GM21619 (cell line): ENCODE results near the gene ZNF575.
A peak's percentile ranks its signal among the peaks of the same experiment; 100 is the strongest.

Experiments
- ATAC-seq: cut with Tn5 transposase; IDR thresholded peaks from one replicate; pipeline ENCODE4 v1.9.1; 2021; ENCODE audit not compliant: unreplicated experiment

The ZNF575 gene, protein sequence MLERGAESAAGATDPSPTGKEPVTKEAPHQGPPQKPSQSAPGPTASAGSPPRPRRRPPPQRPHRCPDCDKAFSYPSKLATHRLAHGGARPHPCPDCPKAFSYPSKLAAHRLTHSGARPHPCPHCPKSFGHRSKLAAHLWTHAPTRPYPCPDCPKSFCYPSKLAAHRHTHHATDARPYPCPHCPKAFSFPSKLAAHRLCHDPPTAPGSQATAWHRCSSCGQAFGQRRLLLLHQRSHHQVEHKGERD

GRCh38 chr19:43532962-43533545 is at the start of gene ZNF575:
Gene ZNF575, plus strand, starts transcription at chr19:43533188. Its CDS starts 1,235 bp downstream, at chr19:43534423.
- ATAC-seq: peak; percentile 59

DNA sequence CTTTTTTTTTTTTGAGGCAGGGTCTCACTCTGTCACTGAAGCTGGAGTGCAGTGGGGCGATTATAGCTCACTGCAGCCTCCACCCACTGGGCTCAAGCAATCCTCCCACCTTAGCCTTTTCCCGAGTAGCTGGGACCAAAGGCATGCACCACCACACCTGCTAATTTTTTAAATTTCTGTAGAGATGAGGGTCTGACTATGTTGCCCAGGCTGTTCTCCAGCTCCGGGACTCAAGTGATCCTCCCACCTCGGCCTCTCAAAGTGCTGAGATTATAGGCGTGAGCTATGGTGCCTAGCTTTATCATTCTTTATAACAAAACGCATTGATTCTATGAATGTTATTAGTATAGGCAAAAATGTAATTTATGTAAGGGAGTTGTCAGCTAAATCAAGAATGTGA is 49.7 kb upstream of the ZNF575 start:
- no peak for ATAC-seq

- no peak for ATAC-seq
These were observed 47.0 kb upstream of the ZNF575 start for GRCh38 chr19:43485951-43486350.

- no peak for ATAC-seq
These were observed 46.6 kb upstream of the ZNF575 start for GRCh38 chr19:43486412-43486811.

- ATAC-seq: no peak
These were observed 44.8 kb upstream of the ZNF575 start for GRCh38 chr19:43488179-43488578.

- no peak for ATAC-seq
These were observed 43.7 kb upstream of the ZNF575 start for GRCh38 chr19:43489310-43489709.

GRCh38 chr19:43489979-43490599 is 42.9 kb upstream of the ZNF575 start:
- ATAC-seq: no peak

GRCh38 chr19:43490759-43491158 is 42.2 kb upstream of the ZNF575 start:
- no peak for ATAC-seq

- no peak for ATAC-seq
These were observed 37.9 kb upstream of the ZNF575 start for GRCh38 chr19:43495082-43495481.

DNA sequence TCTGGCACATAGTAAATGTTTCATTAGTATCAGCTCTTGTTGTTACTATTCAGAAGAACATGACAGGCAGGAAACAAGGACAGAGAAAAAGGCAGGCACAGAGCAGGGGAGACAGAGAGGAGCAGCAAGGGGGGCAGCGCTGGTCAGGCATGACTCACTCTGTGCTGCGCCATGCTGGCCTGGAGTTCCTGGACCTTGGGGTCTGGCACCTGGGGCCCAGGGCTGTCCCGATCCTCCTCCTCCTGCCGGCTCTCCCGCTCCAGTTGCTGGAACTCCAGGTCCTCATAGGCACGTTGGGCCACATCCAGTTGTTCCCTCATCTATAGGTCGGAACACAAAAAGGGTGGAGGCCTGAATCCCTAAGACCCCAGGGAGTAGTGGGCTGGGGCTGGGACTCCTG is 36.0 kb upstream of the ZNF575 start:
- ATAC-seq: no peak

GRCh38 chr19:43498233-43498842 is 34.6 kb upstream of the ZNF575 start:
- ATAC-seq: no peak

GRCh38 chr19:43499042-43499441 is 33.9 kb upstream of the ZNF575 start:
- no peak for ATAC-seq

DNA sequence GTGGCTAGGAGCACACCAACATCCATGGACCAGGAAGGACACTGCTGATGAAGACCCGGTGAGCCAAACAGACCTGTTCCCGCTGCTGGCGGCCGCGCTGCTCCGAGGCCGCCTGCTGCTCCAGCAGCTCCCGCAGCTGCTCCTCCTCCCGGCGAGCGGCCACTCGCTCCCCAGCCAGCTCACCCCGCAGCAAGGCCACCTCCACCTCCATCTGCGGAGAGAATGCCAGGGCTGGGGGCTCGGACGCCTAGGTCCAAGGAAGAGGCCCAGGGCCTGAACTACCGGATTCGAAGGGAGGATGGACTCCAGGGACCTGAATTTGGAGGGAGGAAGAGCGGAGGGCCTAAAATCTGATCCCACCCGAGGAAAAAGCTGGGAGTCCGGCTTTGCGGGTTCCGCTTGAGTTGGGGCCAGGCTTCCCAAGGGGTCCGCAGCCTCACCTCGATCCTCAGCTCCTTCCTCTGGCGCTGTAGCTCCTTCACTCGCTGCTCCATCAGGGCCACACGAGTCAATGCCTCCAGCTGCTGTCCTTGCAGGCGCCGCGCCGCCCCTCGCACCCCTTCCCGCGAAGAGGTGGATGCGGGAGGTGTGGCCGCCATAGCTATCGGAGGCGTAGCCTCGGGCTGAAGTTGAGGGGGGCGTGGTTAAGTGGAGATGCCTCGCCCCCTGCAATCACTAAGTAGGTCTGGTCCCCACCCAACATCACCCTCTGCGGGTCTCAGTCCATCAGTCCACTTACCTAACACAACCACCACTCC is 31.1 kb upstream of the ZNF575 start:
- no peak for ATAC-seq

- ATAC-seq: no peak
These were observed 30.5 kb upstream of the ZNF575 start for GRCh38 chr19:43502419-43502976.

- ATAC-seq: peak; percentile 93
These were observed 29.2 kb upstream of the ZNF575 start for GRCh38 chr19:43503501-43504425.

DNA sequence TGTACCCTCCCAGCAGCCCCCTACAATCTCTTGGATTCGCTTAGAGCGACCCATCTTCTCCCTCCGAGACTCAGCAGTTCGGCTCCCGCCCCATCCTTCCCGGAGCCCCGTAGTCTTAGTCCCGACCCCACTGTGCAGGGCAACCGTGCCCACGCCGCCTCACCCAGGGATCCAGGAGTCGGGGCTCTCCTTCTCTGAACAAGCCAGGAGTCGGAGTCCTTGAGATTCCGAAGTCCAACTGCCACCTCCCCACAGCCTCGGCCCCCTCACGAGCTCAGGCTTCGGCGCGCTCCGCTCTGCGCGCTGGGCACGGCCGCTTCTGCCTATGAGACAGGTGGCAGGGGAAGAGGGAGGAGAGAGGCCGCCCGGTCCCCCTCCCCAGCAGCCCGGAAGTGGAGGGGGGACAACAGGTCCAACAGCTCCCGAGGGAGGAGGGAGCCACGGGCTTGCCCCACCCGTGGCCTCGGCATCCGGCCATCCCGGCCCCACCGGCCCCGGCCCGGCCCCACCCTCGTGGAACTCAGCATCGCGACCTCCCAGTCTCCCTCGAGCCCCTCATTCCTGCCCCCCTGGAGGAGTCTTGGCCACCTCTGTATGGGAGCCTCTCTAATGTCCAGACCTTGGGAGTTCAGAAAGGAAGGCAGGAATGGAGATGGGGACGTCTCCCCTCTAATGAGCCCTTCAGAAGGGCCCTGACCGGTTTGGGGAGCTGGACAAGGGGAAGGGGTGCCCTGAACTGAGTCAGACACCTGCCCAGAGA is 28.4 kb upstream of the ZNF575 start, which contains the start of gene PHLDB3:
Gene PHLDB3 (minus strand): TSS at position 321 of the 760 bp plus-strand sequence. CDS start 628 bp downstream, outside the sequence.
- ATAC-seq: peak; percentile 14

DNA sequence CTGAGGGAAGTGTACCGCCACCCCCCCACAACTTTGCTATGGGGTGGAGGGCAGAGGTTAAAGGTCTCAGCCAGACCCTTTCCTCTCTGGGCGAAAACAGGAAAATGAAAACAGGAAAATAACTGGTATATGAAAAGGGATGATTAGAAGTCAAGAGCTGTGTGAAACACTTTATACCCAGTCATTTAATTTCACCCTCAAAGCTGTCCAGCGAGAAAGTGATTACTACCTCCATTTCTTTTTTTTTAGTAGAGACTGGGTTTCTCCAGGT is 27.9 kb upstream of the ZNF575 start:
- ATAC-seq: no peak

- ATAC-seq: no peak
These were observed 27.0 kb upstream of the ZNF575 start for GRCh38 chr19:43505941-43506340.

DNA sequence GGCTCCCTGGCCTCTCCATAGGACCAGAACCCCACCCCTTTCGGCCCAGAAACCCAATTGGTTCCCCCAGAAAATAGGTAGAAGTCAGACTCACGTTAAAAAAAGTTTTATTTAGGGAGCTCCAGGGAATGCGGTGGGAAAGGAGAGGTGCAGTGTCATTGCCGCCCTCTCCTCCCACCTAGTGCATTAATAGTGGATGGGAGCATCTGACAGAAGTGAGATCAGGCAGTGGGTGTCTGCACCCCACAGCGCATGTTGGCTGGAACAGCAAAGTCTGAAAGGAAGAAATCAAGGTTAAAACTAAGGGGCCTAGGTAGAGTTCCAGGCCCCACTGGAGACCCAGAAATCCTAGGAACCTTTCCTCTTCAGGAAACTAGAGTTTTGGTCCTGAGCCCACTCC is 26.4 kb upstream of the ZNF575 start:
- no peak for ATAC-seq
